ENCODE data around the gene SLC37A4. TPM values are rescaled to one million over a fixed set of nuclear protein-coding genes. Genes with fewer than 3 reads are reported as not detected.
"Not testable (repeated sequence)": the region's sequence is repeated elsewhere in the genome, so short reads cannot be mapped to it uniquely, and the experiment has no call there.

SLC37A4 gene
- total RNA-seq, result 7.2 TPM
- long read RNA-seq, partial matches to known transcripts, result 2 of 14 reads
- long read RNA-seq, other reads (novel, unspliced or antisense), result 8 of 14 reads

- ATAC-seq, result peak; percentile 98
- intact Hi-C loops (cut with DNase I), result loop anchor here (2.0 kb wide), 1 partner anchor 72 kb away; no protein-coding TSS in a partner anchor
- DNase-seq (ENCODE audit: missing footprints), result peak; percentile 99
Measured at GRCh38 chr11:119030329-119031047, at the start of gene SLC37A4. TSS of gene SLC37A4 (minus strand) at chr11:119030877.

GRCh38 chr11:119078675-119079420 is 48.2 kb upstream of the SLC37A4 start:
- intact Hi-C loops (cut with DNase I), result no loop called here
- ATAC-seq (no peak), DNase-seq (ENCODE audit: missing footprints) (no peak)

GRCh38 chr11:119077839-119078238 is 47.2 kb upstream of the SLC37A4 start:
- intact Hi-C loops (cut with DNase I), result no loop called here
- ATAC-seq, result no peak
- no peak for DNase-seq (ENCODE audit: missing footprints)

GRCh38 chr11:119067371-119068222 is 36.9 kb upstream of the SLC37A4 start, which contains the start of gene VPS11:
TSS of gene VPS11 (plus strand) at chr11:119067818. CDS start at chr11:119067824, 6 bp downstream.
- ATAC-seq (peak; percentile 99), DNase-seq (ENCODE audit: missing footprints) (peak; percentile 99)
- intact Hi-C loops (cut with DNase I), result loop anchor here (2.0 kb wide), 1 partner anchor 17 kb away; the partner anchor contains the start of gene HMBS

- ATAC-seq (no peak), DNase-seq (ENCODE audit: missing footprints) (no peak)
- intact Hi-C loops (cut with DNase I), result no loop called here
Measured at GRCh38 chr11:119065369-119065768, 34.7 kb upstream of the SLC37A4 start.

- intact Hi-C loops (cut with DNase I), result no loop called here
- ATAC-seq (no peak), DNase-seq (ENCODE audit: missing footprints) (no peak)
Measured at GRCh38 chr11:119062779-119063178, 32.1 kb upstream of the SLC37A4 start.

GRCh38 chr11:119061256-119061655 is 30.6 kb upstream of the SLC37A4 start:
- intact Hi-C loops (cut with DNase I), result no loop called here
- ATAC-seq (no peak), DNase-seq (ENCODE audit: missing footprints) (no peak)

GRCh38 chr11:119059128-119059527 is 28.5 kb upstream of the SLC37A4 start:
- intact Hi-C loops (cut with DNase I); ATAC-seq; DNase-seq (ENCODE audit: missing footprints): not testable (repeated sequence)

- DNase-seq (ENCODE audit: missing footprints) (peak; percentile 100), ATAC-seq (peak; percentile 96)
- intact Hi-C loops (cut with DNase I), result no loop called here
Measured at GRCh38 chr11:119057000-119057769, 26.5 kb upstream of the SLC37A4 start, which contains the start of gene HYOU1. TSS of gene HYOU1 (minus strand) at chr11:119057205. CDS start at chr11:119056160, 1,045 bp downstream.

GRCh38 chr11:119056421-119056999 is 25.8 kb upstream of the SLC37A4 start:
- DNase-seq (ENCODE audit: missing footprints), result no peak
- intact Hi-C loops (cut with DNase I), result no loop called here
- ATAC-seq, result peak; percentile 6

GRCh38 chr11:119055901-119056300 is 25.2 kb upstream of the SLC37A4 start:
- DNase-seq (ENCODE audit: missing footprints), result no peak
- no peak for ATAC-seq
- intact Hi-C loops (cut with DNase I), result no loop called here

GRCh38 chr11:119054418-119054817 is 23.7 kb upstream of the SLC37A4 start:
- ATAC-seq, result no peak
- intact Hi-C loops (cut with DNase I), result no loop called here
- no peak for DNase-seq (ENCODE audit: missing footprints)

GRCh38 chr11:119052163-119052814 is 21.6 kb upstream of the SLC37A4 start:
- ATAC-seq, result no peak
- intact Hi-C loops (cut with DNase I), result no loop called here
- DNase-seq (ENCODE audit: missing footprints), result no peak

- no peak for ATAC-seq
- intact Hi-C loops (cut with DNase I), result no loop called here
- no peak for DNase-seq (ENCODE audit: missing footprints)
Measured at GRCh38 chr11:119051440-119052162, 20.9 kb upstream of the SLC37A4 start.

GRCh38 chr11:119049081-119049480 is 18.4 kb upstream of the SLC37A4 start:
- intact Hi-C loops (cut with DNase I), result no loop called here
- DNase-seq (ENCODE audit: missing footprints) (no peak), ATAC-seq (no peak)

GRCh38 chr11:119048644-119049043 is 18.0 kb upstream of the SLC37A4 start:
- intact Hi-C loops (cut with DNase I), result no loop called here
- DNase-seq (ENCODE audit: missing footprints), result no peak
- ATAC-seq, result no peak

- no peak for DNase-seq (ENCODE audit: missing footprints)
- ATAC-seq, result no peak
- intact Hi-C loops (cut with DNase I), result no loop called here
Measured at GRCh38 chr11:119047205-119047604, 16.5 kb upstream of the SLC37A4 start.

All from Right ventricle myocardium inferior (tissue), 1 donor.